ENCODE results near the gene UPK1A. TPM values are rescaled to one million over a fixed set of nuclear protein-coding genes. Genes with fewer than 3 reads are reported as not detected.

Gene UPK1A
- total and polyA plus RNA-seq, 9 donors, result 0.06 to 0.20 TPM; not detected in 7

DNA sequence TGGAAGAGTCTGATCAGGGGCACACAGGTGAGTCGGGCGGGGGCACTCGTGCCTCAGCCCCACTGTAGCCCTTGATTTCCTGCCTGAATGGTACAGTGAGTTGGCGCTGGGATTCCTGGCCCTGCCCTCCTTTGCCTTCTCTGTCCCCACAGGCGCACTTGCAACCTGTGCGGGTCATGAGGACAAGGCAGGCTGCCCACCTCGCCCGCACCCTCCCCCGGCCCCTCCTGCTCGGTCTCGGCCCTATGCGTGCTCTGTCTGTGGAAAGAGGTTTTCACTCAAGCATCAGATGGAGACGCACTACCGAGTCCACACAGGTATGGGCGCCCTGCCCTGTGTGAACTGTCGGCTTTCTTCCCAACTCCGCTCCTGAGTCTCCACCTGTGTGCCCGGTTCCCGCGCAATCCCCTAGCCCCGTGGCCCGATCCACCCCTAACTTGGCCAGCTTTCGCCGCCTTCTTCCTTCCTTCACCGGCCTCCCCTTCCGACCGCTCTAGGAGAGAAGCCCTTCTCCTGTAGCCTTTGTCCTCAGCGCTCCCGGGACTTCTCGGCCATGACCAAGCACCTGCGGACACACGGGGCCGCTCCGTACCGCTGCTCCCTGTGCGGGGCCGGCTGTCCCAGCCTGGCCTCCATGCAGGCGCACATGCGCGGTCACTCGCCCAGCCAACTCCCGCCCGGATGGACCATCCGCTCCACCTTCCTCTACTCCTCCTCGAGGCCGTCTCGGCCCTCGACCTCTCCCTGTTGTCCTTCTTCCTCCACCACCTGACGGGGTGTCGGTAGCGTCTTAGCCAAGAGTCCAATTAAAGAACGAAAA, 49.9 kb downstream of the UPK1A start:
- Histone ChIP-seq H3K36me3 (no peaks in the 10 kb centered on the region), H3K9me3 (no peaks in the 10 kb centered on the region), H3K4me1 (ENCODE audit: insufficient read depth) (peaks cover 10% of the 10 kb centered on the region), H3K27ac (peak overlapping the region; percentile 85 to 96), H3K4me3 (peak overlapping the region; percentile 84), H3K27me3 (no peaks in the 10 kb centered on the region)
- DNase-seq, result peak; percentile 67 to 82 (median 72)
- TF ChIP-seq, protein P1, sequence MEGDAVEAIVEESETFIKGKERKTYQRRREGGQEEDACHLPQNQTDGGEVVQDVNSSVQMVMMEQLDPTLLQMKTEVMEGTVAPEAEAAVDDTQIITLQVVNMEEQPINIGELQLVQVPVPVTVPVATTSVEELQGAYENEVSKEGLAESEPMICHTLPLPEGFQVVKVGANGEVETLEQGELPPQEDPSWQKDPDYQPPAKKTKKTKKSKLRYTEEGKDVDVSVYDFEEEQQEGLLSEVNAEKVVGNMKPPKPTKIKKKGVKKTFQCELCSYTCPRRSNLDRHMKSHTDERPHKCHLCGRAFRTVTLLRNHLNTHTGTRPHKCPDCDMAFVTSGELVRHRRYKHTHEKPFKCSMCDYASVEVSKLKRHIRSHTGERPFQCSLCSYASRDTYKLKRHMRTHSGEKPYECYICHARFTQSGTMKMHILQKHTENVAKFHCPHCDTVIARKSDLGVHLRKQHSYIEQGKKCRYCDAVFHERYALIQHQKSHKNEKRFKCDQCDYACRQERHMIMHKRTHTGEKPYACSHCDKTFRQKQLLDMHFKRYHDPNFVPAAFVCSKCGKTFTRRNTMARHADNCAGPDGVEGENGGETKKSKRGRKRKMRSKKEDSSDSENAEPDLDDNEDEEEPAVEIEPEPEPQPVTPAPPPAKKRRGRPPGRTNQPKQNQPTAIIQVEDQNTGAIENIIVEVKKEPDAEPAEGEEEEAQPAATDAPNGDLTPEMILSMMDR (IDR thresholded peaks at IDR 0.05), result no peak
- TF ChIP-seq EP300 (IDR thresholded peaks at IDR 0.05), result no peak
- no peak for TF ChIP-seq POLR2A (IDR thresholded peaks at IDR 0.05)
- intact Hi-C loops (cut with DNase I), result loop anchor here (2.0 to 10.0 kb wide), 5 partner anchors 19 to 169 kb away; partner anchors contain the start of genes TMEM147 (in 2 of the 4), HSPB6 (in 1 of the 4) and PRODH2 (in 1 of the 4)
- 2 to 3% (median 3%) methylated on average over 52 of the region's 52 CpGs for WGBS, 3 donors

DNA sequence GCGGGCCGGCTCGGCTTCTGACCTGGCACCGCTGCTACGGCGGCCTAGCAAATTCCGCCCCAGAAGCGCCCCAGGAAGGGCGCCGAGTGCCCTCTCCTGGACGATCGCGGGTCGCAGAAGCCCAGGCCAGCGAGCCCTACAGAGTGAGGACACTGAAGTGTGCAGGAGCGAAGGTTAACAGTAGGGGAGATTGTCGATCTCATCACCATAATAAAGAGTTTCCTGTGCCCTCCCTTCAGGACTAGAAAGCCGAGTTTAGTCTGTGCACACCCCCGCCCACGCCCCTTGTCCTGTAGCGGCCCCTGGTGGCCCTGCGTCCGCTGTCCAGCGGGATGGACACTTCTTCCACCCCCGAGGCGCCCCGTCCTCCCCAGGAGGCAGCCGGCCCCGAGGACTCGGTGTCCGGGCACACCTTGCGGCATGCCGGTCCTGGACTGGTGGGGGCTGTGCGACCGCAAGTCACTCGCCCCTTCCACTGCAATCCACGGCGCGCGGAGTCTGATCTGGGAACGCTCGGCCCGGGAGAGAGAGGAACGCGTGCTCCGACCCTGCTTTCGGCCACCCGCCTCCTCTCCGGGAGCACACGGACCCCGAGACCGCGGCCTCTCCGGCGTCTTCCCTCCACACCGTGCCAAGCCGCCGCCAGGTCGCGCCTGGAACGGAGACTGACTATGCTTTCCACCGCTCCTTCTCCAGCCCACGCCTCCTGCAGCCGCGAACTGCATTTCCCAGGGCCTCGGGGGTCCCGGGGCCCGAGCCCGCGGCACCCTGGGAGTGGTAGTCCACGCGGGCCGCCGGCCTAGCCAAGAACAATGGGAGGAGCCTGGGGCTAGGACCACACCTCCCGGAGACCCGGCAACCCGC, 50.7 kb downstream of the UPK1A start:
- H3K36me3 ChIP-seq, result no peaks in the 10 kb centered on the region
- TF ChIP-seq POLR2A (IDR thresholded peaks at IDR 0.05), result no peak
- TF ChIP-seq, protein P1 (IDR thresholded peaks at IDR 0.05), result peak; percentile 77 to 93 (median 86)
- TF ChIP-seq EP300 (IDR thresholded peaks at IDR 0.05), result no peak
- 0 to 1% (median 0%) methylated on average over 73 to 77 of the region's 77 CpGs for WGBS, 3 donors
- H3K9me3 ChIP-seq, result no peaks in the 10 kb centered on the region
- peak; percentile 79 to 95 (median 88) for DNase-seq
- peak overlapping the region; percentile 84 for H3K4me3 ChIP-seq
- peaks cover 10% of the 10 kb centered on the region for H3K4me1 ChIP-seq (ENCODE audit: insufficient read depth)
- intact Hi-C loops (cut with DNase I), result loop anchor here (2.0 to 10.0 kb wide), 4 partner anchors 22 to 170 kb away; partner anchors contain the start of genes TMEM147 (in 2 of the 4), HSPB6 (in 1 of the 4) and PRODH2 (in 1 of the 4)
- H3K27ac ChIP-seq, result peak overlapping the region; percentile 85 to 96
- H3K27me3 ChIP-seq, result no peaks in the 10 kb centered on the region

DNA sequence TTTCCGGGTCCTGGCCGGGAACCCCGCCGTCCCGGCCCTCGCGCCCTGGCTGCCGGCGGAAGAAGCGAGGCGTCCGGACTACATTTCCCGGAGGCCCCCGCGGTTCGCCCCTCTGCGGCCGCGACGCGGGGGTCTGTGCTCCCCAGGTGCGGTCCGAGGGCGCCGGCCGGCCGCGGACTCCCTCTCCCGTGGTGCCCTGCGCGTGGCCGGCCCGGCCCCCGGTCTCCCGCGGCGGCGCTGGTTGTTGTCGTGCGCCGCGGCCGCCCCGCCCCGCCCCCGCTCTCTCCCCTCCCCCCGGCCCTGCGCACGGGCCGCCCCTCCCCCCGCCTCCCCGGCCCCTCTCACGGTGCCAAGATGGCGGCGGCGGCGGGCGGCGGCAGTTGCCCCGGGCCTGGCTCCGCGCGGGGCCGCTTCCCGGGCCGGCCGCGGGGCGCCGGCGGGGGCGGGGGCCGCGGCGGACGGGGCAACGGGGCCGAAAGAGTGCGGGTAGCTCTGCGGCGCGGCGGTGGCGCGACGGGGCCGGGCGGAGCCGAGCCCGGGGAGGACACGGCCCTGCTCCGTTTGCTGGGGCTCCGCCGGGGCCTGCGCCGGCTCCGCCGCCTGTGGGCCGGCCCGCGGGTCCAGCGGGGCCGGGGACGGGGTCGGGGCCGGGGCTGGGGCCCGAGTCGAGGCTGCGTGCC, 51.5 kb downstream of the UPK1A start, which contains the start of gene KMT2B:
KMT2B (plus strand) TSS at position 339 of the 680 bp plus-strand sequence; CDS start at position 355, 16 bp downstream.
- no peaks in the 10 kb centered on the region for H3K27me3 ChIP-seq
- H3K4me3 ChIP-seq, result peak within 1 kb of the TSS; percentile 84
- intact Hi-C loops (cut with DNase I), result loop anchor here (2.0 to 10.0 kb wide), 4 partner anchors 23 to 171 kb away; partner anchors contain the start of genes TMEM147 (in 2 of the 4), HSPB6 (in 1 of the 4) and PRODH2 (in 1 of the 4)
- no peaks in the 10 kb centered on the region for H3K36me3 ChIP-seq
- TF ChIP-seq EP300 (IDR thresholded peaks at IDR 0.05), result no peak
- no peak for TF ChIP-seq POLR2A (IDR thresholded peaks at IDR 0.05)
- TF ChIP-seq, protein P1 (IDR thresholded peaks at IDR 0.05), result no peak
- H3K4me1 ChIP-seq (ENCODE audit: insufficient read depth), result peaks cover 10% of the 10 kb centered on the region
- no peaks in the 10 kb centered on the region for H3K9me3 ChIP-seq
- peak in 4 of 5 donors; percentile 94 to 96 (median 96) for DNase-seq
- peak within 1 kb of the TSS; percentile 85 to 96 for H3K27ac ChIP-seq
- WGBS, 3 donors, result 1 to 2% (median 1%) methylated on average over 26 to 99 of the region's 109 CpGs

Measured in ovary (tissue), 9 donors.